Neural progenitor cell (in vitro differentiated cells): ENCODE results near the gene STX1A. TPM values are rescaled to one million over a fixed set of nuclear protein-coding genes. Genes with fewer than 3 reads are reported as not detected.

ENCODE experiments used
- DNase-seq: peaks from one replicate; pipeline ENCODE4 v3.0.0-alpha.2; 2016; ENCODE audit warnings: low spot score
- H2AFZ ChIP-seq: fragments of 200-600 bp; sonication (generic); replicated peaks from 2 replicates; pipeline ENCODE4 v1.6.1; 2016; ENCODE audit warnings: antibody characterized with exemption
- H3F3A ChIP-seq: fragments of 200-600 bp; sonication (generic); 2 replicates; pipeline ENCODE4 v1.6.1; 2016; ENCODE audit warnings: antibody characterized with exemption, low read depth
- H3K27ac ChIP-seq: fragments of 200-600 bp; sonication (generic); 2 replicates; pipeline ENCODE4 v1.5.1; 2016; ENCODE audit warnings: mild to moderate bottlenecking
- H3K27me3 ChIP-seq: fragments of 200-600 bp; sonication (generic); 2 replicates; pipeline ENCODE4 v1.6.1; 2016; ENCODE audit warnings: mild to moderate bottlenecking, moderate library complexity
- H3K36me3 ChIP-seq: fragments of 200-600 bp; sonication (generic); 2 replicates; pipeline ENCODE4 v1.5.1; 2016
- H3K4me1 ChIP-seq: fragments of 200-600 bp; sonication (generic); 2 replicates; pipeline ENCODE4 v1.6.1; 2016; ENCODE audit warnings: mixed run types
- H3K4me2 ChIP-seq: fragments of 200-600 bp; sonication (generic); 2 replicates; pipeline ENCODE4 v1.6.1; 2016
- H3K4me3 ChIP-seq: fragments of 200-600 bp; sonication (generic); 2 replicates; pipeline ENCODE4 v1.5.1; 2016
- H3K79me2 ChIP-seq: fragments of 200-600 bp; sonication (generic); 2 replicates; pipeline ENCODE4 v1.6.1; 2016; ENCODE audit warnings: low read depth
- H3K9ac ChIP-seq: fragments of 200-600 bp; sonication (generic); 2 replicates; pipeline ENCODE4 v1.6.1; 2016
- H3K9me3 ChIP-seq: fragments of 200-600 bp; sonication (generic); 2 replicates; pipeline ENCODE4 v1.5.1; 2016; ENCODE audit warnings: low read depth
- H4K20me1 ChIP-seq: fragments of 200-600 bp; sonication (generic); 2 replicates; pipeline ENCODE4 v1.6.1; 2016; ENCODE audit warnings: low read depth
- H3K27ac Mint-ChIP-seq: 3 replicates; pipeline ENCODE4 v1.8.0; 2021; ENCODE audit warnings: mixed read lengths
- H3K27me3 Mint-ChIP-seq: 2 replicates; pipeline ENCODE4 v1.8.0; 2022; ENCODE audit warnings: low read depth, mild to moderate bottlenecking, inconsistent platforms, moderate library complexity, mixed read lengths; ENCODE audit not compliant: insufficient read depth
- H3K36me3 Mint-ChIP-seq: 3 replicates; pipeline ENCODE4 v1.8.0; 2021; ENCODE audit warnings: mixed read lengths
- H3K4me1 Mint-ChIP-seq: 3 replicates; pipeline ENCODE4 v1.8.0; 2021; ENCODE audit warnings: mixed read lengths
- H3K4me3 Mint-ChIP-seq: 3 replicates; pipeline ENCODE4 v1.8.0; 2021; ENCODE audit warnings: mild to moderate bottlenecking, moderate library complexity, mixed read lengths
- H3K9me3 Mint-ChIP-seq: 3 replicates; pipeline ENCODE4 v1.8.0; 2020; ENCODE audit warnings: mixed read lengths
- CTCF ChIP-seq: fragments of 200-600 bp; sonication (generic); IDR thresholded peaks from 2 replicates; pipeline ENCODE4 v1.5.1; 2017; ENCODE audit warnings: antibody characterized with exemption, mild to moderate bottlenecking
- EZH2 ChIP-seq: fragments of 200-600 bp; sonication (generic); IDR thresholded peaks from 2 replicates; pipeline ENCODE4 v1.6.1; 2017; ENCODE audit warnings: antibody characterized with exemption, mild to moderate bottlenecking, moderate library complexity
- EZH2phosphoT487 ChIP-seq: fragments of 200-600 bp; sonication (generic); IDR thresholded peaks from 2 replicates; pipeline ENCODE4 v1.6.1; 2017; ENCODE audit warnings: antibody characterized with exemption
- total RNA-seq: library from RNA; depleted of rRNA; stranded (reverse); fragments of >200 nt; gene quantifications from 2 replicates; pipeline ENCODE4 v1.2.3, GENCODE V29; 2015; ENCODE audit warnings: low replicate concordance

STX1A gene
- total RNA-seq, 1 donor from 2014 or later: 21.9 TPM

- no peak overlapping the region for H3K27ac ChIP-seq
- H3K9ac ChIP-seq: no peak overlapping the region
- no peaks in the 10 kb centered on the region for H3K9me3 ChIP-seq
- H3K4me2 ChIP-seq: no peak overlapping the region
- H3K4me1 ChIP-seq: no peaks in the 10 kb centered on the region
- H3K36me3 ChIP-seq: no peaks in the 10 kb centered on the region
- Mint-ChIP-seq H3K27ac (no peak overlapping the region), H3K4me3 (peak overlapping the region; percentile 21), H3K4me1 (peaks cover 20% of the 10 kb centered on the region), H3K36me3 (peaks cover 3% of the 10 kb centered on the region), H3K9me3 (no peaks in the 10 kb centered on the region), H3K27me3 (peaks cover 11% of the 10 kb centered on the region)
- H3K79me2 ChIP-seq: peaks cover 5% of the 10 kb centered on the region
- peaks cover 7% of the 10 kb centered on the region for H4K20me1 ChIP-seq
- no peak overlapping the region for H3K4me3 ChIP-seq
- TF ChIP-seq EZH2 (no peak), CTCF (peak; percentile 86)
- no peak overlapping the region for H2AFZ ChIP-seq
- H3F3A ChIP-seq: peaks cover 13% of the 10 kb centered on the region
- DNase-seq: peak; percentile 90
- no peaks in the 10 kb centered on the region for H3K27me3 ChIP-seq
These were observed 15.4 kb upstream of the STX1A start for GRCh38 chr7:73734619-73735527.

- Histone ChIP-seq H3K4me3 (no peak overlapping the region), H3K36me3 (no peaks in the 10 kb centered on the region), H4K20me1 (peaks cover 2% of the 10 kb centered on the region), H3K4me2 (no peak overlapping the region), H3K4me1 (no peaks in the 10 kb centered on the region), H3K27ac (no peak overlapping the region), H3K79me2 (no peaks in the 10 kb centered on the region), H3F3A (peaks cover 8% of the 10 kb centered on the region), H3K27me3 (no peaks in the 10 kb centered on the region), H3K9ac (no peak overlapping the region), H3K9me3 (no peaks in the 10 kb centered on the region), H2AFZ (no peak overlapping the region)
- DNase-seq: no peak
- Mint-ChIP-seq H3K27me3 (peaks cover 9% of the 10 kb centered on the region), H3K4me3 (no peak overlapping the region), H3K36me3 (peaks cover 3% of the 10 kb centered on the region), H3K9me3 (no peaks in the 10 kb centered on the region), H3K4me1 (peaks cover 14% of the 10 kb centered on the region), H3K27ac (no peak overlapping the region)
- TF ChIP-seq CTCF (no peak), EZH2 (no peak), EZH2phosphoT487 (no peak)
These were observed 12.9 kb upstream of the STX1A start for GRCh38 chr7:73732397-73732796.

GRCh38 chr7:73730485-73730884 is 11.0 kb upstream of the STX1A start:
- H3K36me3 Mint-ChIP-seq: peaks cover 1% of the 10 kb centered on the region
- no peak for DNase-seq
- no peak for TF ChIP-seq EZH2
- no peak for TF ChIP-seq CTCF
- no peak for TF ChIP-seq EZH2phosphoT487
- no peak overlapping the region for H3K4me3 ChIP-seq
- peak overlapping the region; percentile 19 for H2AFZ ChIP-seq
- H3K9me3 Mint-ChIP-seq: no peaks in the 10 kb centered on the region
- no peaks in the 10 kb centered on the region for H4K20me1 ChIP-seq
- no peak overlapping the region for H3K9ac ChIP-seq
- peaks cover 8% of the 10 kb centered on the region for H3F3A ChIP-seq
- H3K27me3 Mint-ChIP-seq: peaks cover 9% of the 10 kb centered on the region
- no peak overlapping the region for H3K4me3 Mint-ChIP-seq
- H3K4me1 ChIP-seq: no peaks in the 10 kb centered on the region
- no peak overlapping the region for H3K27ac ChIP-seq
- no peaks in the 10 kb centered on the region for H3K36me3 ChIP-seq
- no peaks in the 10 kb centered on the region for H3K27me3 ChIP-seq
- H3K79me2 ChIP-seq: no peaks in the 10 kb centered on the region
- H3K4me1 Mint-ChIP-seq: peaks cover 10% of the 10 kb centered on the region
- H3K9me3 ChIP-seq: no peaks in the 10 kb centered on the region
- no peak overlapping the region for H3K4me2 ChIP-seq
- no peak overlapping the region for H3K27ac Mint-ChIP-seq
